22Rv1 (cell line): ENCODE results near the gene PAQR5.

ENCODE experiments used
- CTCF ChIP-seq: fragments of 450-650 bp; IDR thresholded peaks from 2 replicates; pipeline ENCODE4 v1.5.1; 2017; ENCODE audit warnings: mild to moderate bottlenecking
- ZFX ChIP-seq: fragments of 450-650 bp; IDR thresholded peaks from 2 replicates; pipeline ENCODE4 v1.6.1; 2017; ENCODE audit warnings: antibody characterized with exemption, borderline replicate concordance

- no peak for TF ChIP-seq CTCF
- TF ChIP-seq ZFX, result no peak
These were observed 17.6 kb downstream of the PAQR5 start for GRCh38 chr15:69316291-69316690.
